Keratinocyte (primary cell): Measurements from ENCODE around the gene TMEM191B.
"Not testable (repeated sequence)": the region's sequence is repeated elsewhere in the genome, so short reads cannot be mapped to it uniquely, and the experiment has no call there.

Experiments
- EZH2 ChIP-seq: IDR thresholded peaks from one replicate; pipeline ENCODE4 v1.6.1; 2012; ENCODE audit warnings: inconsistent platforms, mild to moderate bottlenecking, low read length, moderate library complexity
- TF ChIP-seq, protein P1 (sequence below), 3 experiments: IDR thresholded peaks in 1 of 3; conservative IDR thresholded peaks in 1 of 3; optimal IDR thresholded peaks in 1 of 3; 2 replicates in 2 of 3; 3 replicates in 1 of 3; pipeline versions ENCODE3 to v1.5.1; 2011; ENCODE audit warnings: low read length in 3 of 3, mild to moderate bottlenecking in 3 of 3, moderate library complexity in 2 of 3, control low read depth in 1 of 3, inconsistent platforms in 1 of 3; ENCODE audit not compliant: insufficient read depth in 2 of 3; ENCODE audit errors: extremely low read depth in 1 of 3

DNA sequence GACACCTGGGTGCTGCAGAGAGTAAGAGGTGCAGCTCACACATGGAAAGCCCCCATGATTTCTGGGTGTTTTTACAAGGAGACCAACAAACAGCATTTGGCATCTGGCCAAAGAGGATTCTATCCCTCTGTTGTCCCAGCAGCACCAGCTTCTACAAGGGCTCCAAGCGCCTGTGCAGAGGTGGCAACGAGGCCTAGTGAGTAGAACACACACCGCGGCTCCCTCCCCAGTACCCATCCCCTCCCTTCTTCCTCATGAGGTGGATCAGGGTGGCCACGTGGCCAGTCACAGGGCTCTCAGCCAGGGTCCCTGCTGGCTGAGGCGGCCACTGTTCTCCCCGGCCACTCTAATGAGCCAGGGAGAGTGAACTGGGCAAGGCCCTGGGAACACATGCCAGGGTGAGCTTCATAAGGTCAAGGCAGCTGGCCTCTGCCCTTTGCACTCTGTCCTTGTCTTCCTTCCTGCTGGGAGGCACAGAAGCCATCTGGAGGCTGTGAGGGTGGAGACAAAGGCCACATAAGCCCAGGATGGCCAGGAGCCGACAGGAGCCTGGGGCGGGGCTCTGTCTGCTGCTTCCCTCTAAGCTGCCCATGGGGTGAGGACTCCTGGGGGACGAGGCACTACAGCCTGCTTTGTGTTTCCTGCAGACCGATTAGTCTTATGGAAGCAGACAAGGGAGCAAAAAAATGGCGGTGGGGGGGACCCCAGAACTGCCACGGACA is 22.0 kb downstream of the TMEM191B start:
- TF ChIP-seq, protein P1, sequence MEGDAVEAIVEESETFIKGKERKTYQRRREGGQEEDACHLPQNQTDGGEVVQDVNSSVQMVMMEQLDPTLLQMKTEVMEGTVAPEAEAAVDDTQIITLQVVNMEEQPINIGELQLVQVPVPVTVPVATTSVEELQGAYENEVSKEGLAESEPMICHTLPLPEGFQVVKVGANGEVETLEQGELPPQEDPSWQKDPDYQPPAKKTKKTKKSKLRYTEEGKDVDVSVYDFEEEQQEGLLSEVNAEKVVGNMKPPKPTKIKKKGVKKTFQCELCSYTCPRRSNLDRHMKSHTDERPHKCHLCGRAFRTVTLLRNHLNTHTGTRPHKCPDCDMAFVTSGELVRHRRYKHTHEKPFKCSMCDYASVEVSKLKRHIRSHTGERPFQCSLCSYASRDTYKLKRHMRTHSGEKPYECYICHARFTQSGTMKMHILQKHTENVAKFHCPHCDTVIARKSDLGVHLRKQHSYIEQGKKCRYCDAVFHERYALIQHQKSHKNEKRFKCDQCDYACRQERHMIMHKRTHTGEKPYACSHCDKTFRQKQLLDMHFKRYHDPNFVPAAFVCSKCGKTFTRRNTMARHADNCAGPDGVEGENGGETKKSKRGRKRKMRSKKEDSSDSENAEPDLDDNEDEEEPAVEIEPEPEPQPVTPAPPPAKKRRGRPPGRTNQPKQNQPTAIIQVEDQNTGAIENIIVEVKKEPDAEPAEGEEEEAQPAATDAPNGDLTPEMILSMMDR (optimal IDR thresholded peaks at IDR 0.05 in 1 of 3, IDR thresholded peaks at IDR 0.05 in 1 of 3, conservative IDR thresholded peaks at IDR 0.05 in 1 of 3; ENCODE audit: extremely low read depth in 1 of 3, insufficient read depth in 2 of 3, low read length in 3 of 3) = not testable (repeated sequence)
- not testable (repeated sequence) for TF ChIP-seq EZH2
